Middle frontal gyrus (tissue), 1 donor: Measurements from ENCODE around the gene EBF3.

Experiments used
- DNase-seq: peaks from one replicate; pipeline ENCODE4 v3.0.0-alpha.2; 2015; ENCODE audit warnings: low spot score; ENCODE audit errors: extremely low spot score

The EBF3 gene

DNA sequence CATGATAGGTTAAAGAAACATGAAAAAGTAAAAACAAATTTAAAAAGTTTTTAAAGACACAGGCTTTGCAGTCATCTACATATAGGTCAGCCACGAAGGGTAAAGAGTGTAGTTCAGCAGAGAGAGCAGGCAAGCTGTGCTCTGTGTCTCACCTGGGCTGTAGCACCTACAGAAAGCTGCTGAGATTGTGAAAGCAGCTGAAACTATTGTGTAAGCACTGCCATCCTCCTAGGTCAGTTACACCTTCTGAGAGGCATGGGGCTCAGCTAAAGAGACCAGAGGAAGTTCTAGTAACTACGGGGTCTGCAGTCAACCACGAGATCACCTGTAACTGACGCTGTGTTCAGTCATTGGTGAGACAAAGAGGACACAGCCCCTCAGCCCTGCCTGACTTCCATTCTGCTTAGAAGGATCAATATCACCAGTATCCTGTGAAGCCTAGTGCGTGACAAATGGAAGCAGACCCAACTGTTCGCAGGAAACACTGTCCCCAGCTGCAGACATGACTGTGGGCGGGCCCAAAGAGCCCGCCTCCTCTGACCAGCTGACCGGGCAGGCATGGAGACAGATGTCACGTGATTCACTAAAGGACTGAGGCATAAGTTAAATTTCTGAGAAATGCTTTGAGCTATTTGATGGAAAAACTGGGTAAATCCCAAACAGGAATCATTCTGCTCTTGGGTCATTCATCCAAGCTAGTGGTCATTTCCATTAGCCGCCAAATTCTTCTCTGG lies 87.9 kb downstream of the EBF3 start:
- DNase-seq = no peak

DNA sequence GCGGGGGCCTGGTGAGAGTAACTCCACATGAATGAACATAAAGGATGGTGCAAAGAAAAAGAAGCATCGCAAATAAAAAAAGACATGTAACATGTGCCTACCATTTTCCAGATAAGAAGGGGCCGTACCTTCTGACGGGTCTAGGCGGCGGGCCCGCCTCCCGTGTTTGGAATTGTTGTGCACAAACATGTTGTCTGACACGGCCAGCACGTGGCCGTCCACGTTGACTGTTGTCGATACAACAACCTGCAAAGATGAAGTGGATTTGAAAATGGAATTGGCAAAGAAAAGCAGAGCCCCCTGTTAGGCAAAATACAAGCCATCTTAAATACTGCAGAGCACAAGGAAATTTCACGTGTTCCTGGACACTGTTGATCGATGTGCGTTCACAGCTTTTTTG lies 90.7 kb downstream of the EBF3 start:
- no peak for DNase-seq

DNA sequence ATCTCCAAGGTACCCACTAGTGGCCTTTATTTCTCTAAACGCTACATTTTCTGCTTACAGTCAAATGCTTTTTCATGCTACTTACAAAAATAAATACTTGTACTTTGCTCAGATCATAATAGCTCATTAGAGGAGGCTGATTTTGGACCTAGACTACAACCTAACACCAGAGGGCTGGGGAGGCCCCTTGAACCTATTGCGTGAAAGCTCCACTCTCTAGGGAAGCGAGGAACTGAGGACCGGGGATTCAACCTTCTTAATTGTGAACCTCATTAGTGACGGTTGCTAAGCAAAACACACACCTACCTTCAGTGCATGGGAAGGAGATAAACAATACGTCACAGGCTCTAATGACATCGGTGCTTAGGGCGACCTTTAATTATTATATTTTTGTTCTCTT lies 92.1 kb downstream of the EBF3 start:
- no peak for DNase-seq

DNA sequence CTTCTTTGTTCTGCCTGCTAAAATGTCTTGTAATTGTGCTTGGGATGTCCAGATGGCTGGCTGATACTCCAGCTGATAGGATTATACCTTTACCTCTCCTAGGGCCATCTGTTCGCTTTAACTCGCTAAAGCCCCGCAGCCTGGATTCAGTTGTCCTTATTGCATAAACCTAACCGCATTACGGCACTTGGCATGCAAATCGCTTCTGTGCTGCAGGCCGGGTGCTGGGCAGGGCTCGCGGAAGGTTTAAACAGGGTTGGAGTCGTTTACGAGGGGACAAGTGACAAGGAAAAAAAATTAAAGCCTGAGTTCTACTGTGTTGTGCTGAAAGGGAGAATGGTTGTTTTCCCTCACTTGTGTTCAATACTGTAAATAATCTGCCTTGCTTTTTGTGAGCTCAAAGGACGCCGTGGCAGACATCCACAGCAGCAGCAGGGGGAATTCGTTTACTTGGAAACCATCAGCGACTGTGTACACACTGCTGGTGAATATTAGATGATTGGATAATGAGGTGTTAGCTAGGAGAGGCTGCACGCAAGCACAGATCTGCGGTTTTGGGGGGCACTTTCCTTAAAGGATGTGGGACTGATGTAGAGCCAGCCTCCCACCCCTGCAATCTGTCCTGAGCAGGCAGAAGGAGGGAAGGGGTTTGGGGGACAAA lies 93.0 kb downstream of the EBF3 start:
- no peak for DNase-seq

DNA sequence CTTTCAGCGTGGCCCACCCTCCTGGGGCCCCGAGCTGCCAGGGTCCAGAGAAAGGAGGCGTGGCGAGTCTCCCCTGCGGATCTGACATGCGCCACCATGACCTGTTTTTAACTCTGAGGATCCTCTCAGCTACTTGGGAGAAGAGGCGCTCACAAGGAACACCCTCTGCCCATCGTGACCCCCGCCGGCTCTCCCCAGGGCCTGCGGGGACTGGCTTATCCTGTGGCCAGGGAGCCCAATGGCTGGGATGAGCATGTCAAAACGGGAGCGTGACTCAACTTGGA lies 93.7 kb downstream of the EBF3 start:
- no peak for DNase-seq

DNA sequence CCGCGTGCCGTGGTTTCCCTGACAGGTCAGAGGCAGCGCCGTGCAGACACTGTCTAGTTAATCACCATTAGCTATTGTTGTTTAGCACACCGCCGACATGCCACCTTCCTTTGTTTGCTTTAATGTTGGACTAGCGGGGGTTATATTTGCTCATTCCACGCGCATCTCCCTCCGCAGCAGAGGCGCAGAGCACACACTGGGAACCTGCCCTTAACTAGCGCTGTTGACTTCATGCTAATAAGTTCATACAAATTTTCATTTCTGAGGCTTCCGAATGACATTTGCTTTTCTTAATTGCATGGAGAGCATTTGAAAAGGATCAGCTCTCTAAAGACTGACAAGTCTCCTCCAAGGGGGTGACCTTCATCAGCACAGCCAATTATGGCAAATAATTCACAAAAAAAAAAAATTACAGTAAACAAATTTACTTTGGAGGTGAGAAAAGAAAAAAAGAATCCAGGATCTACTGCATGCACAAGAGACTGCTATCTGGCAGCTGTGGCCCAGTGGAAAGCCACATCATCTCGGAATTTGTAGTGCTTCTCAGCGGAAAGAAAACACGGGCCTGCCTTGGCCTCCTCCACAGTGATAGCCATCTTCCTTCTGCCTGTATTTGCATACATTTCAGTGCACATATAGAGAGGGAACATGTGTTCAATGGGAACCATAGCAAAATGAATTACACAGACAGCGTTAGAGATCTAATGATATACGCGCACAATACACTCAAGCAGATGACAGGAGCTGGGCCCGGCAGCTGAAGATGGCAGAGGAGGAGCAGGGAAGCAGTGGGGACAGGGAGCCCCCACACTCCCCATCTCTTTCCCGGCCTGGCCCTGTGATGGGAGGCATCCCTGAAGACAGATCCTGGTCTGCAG lies 94.2 kb downstream of the EBF3 start:
- no peak for DNase-seq

DNA sequence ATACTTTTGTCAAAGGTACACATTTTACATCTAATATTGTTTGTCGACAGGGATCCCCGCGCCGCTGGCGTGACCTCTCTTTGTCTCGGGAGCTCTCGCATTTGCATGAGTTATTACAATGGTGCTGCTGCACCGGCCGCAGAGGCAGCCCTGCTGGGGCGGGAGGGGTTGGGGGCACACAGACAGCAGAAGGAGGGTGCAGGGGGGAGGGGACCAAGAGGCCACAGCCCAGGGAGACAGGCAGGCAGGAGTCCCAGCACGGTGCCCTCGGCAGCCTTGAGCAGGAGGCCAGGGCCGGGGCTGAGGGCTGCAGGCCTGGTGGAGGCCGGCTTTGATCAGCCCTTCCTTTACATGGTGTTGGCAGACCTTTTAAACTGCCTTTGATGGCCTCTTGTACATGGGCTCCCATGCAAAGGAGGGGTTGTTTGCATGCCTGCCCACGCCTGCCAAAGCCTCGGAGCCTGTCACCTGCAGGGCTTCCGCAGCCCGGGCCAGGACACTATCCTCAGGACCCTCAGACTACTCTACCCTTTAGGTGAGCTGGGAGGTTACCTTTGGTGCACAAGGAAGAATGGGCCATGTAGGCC lies 95.5 kb downstream of the EBF3 start:
- DNase-seq = no peak

DNA sequence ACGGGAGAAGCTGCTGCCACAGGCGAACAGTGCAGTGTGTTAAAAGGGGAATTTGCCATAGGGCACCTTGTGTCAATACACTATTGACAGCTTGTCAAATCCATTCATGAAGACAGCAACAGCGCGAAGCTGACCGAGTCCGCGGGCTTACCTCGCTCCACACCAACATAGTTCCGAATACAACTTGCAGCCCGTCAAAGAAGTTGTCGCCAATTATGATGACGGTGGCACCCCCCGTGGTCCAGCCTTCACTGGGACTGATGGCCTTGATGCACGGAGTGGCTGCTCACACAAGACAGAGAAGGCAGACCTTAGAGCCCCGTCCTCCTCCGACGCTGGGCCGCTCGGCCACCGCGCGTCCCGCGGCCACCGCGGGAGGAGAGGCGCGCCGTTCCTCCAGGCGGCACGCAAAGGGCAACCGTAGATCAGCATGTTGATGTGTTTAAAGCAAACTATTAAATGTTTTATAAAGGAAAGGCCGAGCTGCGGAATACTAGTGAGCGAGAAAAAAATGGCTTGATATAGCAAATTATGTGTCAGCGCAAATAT lies 96.4 kb downstream of the EBF3 start:
- no peak for DNase-seq

DNA sequence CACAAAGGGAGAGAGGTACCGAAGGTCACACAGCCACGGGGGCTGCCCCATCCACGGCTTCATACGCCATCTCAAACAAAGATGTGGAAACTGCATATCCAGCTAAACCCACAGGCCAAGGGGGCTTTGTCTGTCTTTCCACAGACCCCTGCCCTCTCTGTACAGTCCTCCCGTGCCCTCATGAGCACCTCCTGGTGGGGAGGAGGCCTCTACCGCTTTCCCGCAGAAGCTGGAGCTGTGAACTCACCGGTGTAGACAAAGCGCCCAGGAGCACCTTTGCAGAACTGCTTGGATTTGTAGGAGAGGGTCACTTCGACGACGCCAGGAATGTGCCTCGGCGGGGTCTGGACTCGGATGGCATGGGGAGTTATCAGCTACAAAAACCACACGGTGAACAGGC lies 97.2 kb downstream of the EBF3 start:
- DNase-seq = no peak

DNA sequence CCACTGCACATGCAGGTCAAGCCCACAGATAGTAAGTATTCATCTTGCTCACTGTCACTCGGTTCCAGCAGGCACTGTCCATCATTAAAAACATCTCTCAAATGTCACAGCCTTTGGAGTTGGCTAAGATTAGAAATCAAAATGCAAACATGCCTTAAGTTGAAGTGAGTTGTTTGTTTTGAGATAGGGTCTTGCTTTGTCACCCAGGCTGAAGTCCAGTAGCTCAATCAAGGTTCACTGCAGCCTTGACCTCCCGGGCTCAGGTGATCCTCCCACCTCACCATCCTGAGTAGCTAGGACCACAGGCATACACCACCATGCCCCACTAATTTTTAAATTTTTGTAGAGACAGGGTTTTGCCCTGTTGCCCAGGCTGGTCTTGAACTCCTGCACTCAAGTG lies 98.1 kb downstream of the EBF3 start:
- DNase-seq = no peak

DNA sequence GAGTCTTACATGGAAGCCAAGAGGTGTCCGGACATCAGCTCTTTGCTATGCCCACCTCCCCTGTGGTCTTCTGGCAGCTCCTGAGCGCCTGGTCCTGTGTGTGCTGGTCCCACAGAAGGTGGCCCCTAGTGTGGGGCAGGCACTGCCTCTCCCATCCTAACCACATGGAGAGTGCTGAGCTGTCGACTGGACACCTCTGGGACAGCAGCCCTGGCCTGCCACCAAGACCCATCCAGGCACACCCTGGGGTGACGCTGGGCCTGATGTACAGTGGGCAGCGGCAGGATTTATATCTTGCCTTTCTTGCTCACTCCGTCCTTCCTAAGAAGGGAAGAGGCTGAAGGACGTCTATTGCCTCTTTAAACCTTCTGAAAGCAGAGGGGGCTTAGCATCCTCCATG lies 98.7 kb downstream of the EBF3 start:
- DNase-seq = no peak

DNA sequence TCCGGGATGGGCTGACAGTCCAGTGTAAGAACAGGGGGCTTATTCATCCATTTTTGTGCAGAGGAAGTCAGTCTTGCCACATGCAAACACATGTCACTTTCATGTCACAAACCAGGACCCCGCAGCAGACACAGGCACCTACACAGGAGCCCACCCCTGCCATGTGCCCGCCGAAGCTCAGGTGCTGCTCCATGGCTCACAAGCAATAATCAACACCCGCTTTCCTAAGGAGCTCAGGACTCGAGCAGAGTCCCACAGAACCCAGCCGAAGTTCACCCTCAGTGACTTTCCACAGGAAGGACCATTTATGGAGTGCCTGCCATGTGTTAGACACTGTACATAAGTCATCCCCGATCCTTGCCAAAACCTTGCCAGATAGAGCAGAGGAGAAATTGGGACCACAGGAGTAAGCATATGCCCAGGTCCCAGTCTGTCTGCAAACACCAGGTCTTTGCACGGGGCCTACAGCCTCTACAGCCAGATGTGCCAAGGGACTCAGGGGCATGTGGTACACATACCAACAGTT lies 99.4 kb downstream of the EBF3 start:
- no peak for DNase-seq

DNA sequence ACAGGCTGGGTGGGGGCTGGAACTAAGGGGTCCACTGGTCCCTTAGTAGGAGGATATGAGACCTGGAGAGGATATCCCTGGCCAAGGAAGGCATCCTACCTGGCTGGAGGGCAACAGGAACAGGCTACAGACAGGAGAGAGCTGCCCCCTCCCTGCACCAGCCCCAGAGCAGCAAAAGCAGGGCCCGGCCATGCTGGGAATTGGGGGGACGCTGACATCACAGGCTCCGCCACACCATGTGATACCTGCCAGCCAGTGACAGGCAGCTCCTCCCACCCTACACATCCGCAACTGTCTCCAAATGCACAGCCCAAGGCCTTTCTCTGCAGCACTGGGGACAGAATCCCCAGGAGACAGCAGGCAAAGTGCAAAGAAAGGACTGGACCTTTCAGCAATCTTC lies 100.0 kb downstream of the EBF3 start:
- no peak for DNase-seq

DNA sequence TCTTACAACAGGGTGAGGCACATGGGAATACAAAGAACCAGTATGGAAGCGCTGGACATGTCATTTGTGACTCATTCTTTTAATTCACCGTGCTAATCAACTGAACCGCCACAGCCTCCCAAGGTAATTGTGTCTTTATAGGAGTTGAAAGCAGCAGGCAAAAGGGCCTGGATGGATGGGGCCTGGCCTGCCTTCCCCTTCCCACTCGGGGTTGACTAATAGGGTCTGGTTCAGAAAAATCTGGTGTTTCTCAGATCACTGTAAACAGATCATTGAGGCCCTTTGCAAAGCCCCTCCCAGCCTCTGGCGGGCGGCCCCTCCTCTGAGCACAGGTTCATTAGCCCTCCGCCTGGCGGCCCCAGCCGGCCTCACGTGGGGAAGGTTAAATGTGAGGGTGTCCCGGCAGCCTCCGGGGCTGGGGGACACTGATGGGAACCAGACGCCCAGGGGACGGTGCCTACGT lies 100.8 kb downstream of the EBF3 start:
- DNase-seq = no peak

DNA sequence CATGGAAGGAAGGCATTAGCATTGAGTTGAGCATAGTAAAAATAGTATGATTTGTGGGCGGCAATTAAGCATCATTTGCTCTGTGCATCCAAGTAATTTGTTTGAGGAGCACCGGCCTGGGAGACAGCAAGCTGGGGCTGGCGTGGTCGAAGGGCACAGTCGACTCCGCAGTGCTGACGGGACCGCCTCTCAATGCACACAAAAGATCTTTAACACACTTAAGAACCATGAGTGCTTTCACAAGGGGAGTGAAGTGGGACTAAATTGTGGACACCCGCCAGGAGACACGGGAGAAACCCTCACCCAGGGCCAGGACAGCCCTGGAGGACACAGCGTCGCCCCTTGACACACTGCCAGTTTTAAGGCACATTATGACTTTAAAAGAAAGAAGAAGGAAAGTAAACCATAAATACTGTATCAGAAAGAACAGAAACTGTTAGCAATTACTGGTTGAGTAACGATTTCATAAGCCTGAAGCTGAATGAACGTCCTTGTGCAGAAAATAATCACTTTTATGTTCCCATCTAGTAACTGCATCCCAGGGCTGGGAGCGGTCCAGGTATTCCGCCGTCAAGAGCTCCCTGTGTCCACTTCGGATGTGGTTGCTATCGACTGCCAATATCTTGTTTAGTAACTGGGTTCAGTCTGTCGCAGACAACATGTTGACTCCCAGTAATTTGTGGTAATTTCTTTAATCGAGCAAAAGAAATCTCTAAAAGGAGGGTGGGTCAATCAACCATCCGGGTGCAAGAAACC lies 102.1 kb downstream of the EBF3 start:
- no peak for DNase-seq

DNA sequence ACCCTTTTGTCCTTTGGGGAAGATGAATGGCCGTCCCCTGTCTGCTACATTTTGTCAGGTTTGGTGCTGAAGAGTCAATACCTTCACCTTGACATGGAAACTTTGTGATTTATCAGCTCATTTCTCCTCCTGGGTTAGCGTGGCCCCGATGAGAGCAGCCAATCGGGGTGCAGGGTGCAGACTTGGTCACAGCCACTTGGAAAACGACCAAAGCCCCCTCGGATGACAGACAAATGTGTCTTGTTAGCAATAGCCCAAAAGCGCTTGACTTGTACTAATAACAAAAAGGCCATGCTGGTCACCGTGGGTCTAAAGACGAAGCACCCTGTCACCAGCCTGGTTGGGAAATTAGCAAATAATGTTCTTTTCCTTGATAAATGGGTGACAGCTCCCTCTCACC lies 103.7 kb downstream of the EBF3 start:
- DNase-seq = no peak

DNA sequence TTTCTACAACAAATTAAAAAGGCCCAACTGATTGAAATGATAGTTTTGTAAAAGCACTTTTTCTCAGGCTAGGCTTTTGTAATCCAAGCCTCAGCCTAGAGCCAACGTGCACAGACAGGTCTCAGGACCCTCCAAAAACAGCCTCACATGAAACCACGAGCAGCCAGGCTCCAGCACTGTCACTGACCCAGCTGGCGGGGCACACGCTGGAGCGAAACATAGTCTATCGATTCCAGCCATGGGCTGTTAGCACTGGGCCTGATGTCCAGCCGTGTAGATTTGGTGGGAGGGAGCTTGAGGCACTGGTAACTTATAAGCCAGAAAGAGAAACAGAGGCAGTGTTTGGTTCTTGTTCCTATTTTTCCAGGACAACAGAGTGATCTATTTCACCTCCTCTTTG lies 104.5 kb downstream of the EBF3 start:
- no peak for DNase-seq

DNA sequence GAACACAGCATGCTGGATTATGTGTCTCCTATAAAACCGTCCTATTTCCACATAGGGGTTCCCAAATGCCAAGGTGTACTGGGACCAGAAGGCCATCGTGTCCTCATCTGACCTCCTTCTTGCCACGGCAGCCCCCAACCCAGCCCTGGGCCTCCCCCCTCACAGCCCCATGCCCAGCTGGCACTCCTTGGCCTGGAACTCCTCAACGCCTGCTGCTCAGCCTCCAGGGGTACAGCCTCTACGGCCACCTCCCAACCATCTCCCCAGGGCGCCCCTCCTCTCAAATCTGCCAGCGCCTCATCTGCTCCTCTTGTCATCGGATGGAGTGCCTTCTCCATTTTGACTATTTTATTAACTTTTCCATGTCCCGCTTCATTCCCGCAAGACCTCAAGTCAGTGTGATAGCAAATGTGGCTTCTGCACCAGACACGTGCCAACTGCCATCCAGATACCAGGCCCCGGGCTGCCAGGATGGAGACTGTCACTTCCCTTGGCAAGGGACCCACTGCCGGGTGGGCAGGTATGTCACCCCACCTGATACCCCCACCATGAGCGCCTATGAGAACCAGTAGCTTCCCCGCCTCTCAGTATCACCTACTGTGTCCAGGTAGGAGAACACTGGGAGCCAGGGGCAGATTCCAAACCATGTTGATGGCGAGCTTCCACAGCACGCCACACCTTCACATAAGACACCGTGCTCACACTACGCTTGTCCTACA lies 106.7 kb downstream of the EBF3 start:
- no peak for DNase-seq

DNA sequence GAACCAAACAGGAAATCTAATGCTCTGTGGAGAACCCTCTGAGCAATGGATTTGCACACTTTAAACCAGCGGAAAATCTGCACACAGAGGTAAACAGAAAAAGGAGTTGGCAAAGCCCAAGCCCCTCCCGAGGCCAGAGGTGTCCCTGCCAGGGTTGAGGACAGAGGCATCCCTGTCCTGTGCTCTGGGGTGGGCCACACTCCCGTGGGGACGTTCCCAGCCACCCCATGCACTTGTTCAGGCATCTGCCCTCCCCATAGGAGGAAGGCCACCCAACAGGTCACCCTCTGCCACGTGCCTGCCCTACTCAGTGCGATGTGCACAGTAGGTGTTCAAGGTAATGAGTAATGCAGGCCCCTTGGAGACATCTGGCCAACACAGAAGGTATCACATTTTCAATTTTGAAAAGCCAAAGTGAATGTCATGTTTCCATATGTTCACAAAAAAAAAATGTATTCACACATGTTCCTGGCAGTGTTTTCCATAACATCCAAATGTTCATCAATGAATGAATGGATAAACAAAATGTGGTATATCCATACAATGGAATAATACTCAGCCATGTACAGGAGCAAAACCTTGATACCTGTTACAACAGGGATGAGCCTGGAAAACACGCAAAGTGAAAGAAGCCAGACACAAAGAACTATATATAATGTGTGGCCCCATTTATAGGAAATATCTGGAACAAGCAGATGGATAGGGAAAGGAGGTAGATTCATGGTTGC lies 108.1 kb downstream of the EBF3 start:
- DNase-seq = no peak
